ENCODE results near the gene IRGC. TPM values are rescaled to one million over a fixed set of nuclear protein-coding genes. Genes with fewer than 3 reads are reported as not detected.

Gene IRGC
- total and polyA plus RNA-seq, 7 donors, result not detected

GRCh38 chr19:43705729-43706128, 10.1 kb upstream of the IRGC start:
- H3K27me3 ChIP-seq (ENCODE audit: insufficient read depth in 3 of 3, low read length in 2 of 3), result no peaks in the 10 kb centered on the region
- no peak for ATAC-seq
- intact Hi-C loops (cut with DNase I), result no loop called here
- 69 to 83% (median 81%) methylated on average over 6 of the region's 6 CpGs for WGBS, 3 donors
- DNase-seq, result no peak
- H3K4me3 ChIP-seq, result no peak overlapping the region
- no peaks in the 10 kb centered on the region for H3K36me3 ChIP-seq (ENCODE audit: insufficient read depth in 1 of 2, low read depth in 1 of 2)
- TF ChIP-seq CTCF (IDR thresholded peaks at IDR 0.05), result no peak
- peaks cover 11% of the 10 kb centered on the region for H3K9me3 ChIP-seq
- no peaks in the 10 kb centered on the region for H3K4me1 ChIP-seq
- no peak overlapping the region for H3K27ac ChIP-seq

- Histone ChIP-seq H3K9me3 (peaks cover 11% of the 10 kb centered on the region), H3K27me3 (ENCODE audit: insufficient read depth in 3 of 3, low read length in 2 of 3) (no peaks in the 10 kb centered on the region), H3K4me1 (no peaks in the 10 kb centered on the region), H3K4me3 (no peak overlapping the region), H3K27ac (no peak overlapping the region), H3K36me3 (ENCODE audit: insufficient read depth in 1 of 2, low read depth in 1 of 2) (no peaks in the 10 kb centered on the region)
- intact Hi-C loops (cut with DNase I), result no loop called here
- DNase-seq (no peak), ATAC-seq (no peak)
- no peak for TF ChIP-seq CTCF (IDR thresholded peaks at IDR 0.05)
- 71 to 84% (median 79%) methylated on average over 13 of the region's 13 CpGs for WGBS, 3 donors
Measured at GRCh38 chr19:43707158-43707712, 8.6 kb upstream of the IRGC start.

- no peak for DNase-seq
- H3K4me1 ChIP-seq, result no peaks in the 10 kb centered on the region
- H3K4me3 ChIP-seq, result no peak overlapping the region
- intact Hi-C loops (cut with DNase I), result no loop called here
- no peak for TF ChIP-seq CTCF (IDR thresholded peaks at IDR 0.05)
- no peak overlapping the region for H3K27ac ChIP-seq
- no peaks in the 10 kb centered on the region for H3K36me3 ChIP-seq (ENCODE audit: insufficient read depth in 1 of 2, low read depth in 1 of 2)
- 54 to 61% (median 56%) methylated on average over 2 of the region's 2 CpGs for WGBS, 3 donors
- H3K9me3 ChIP-seq, result peaks cover 11% of the 10 kb centered on the region
- no peak for ATAC-seq
- H3K27me3 ChIP-seq (ENCODE audit: insufficient read depth in 3 of 3, low read length in 2 of 3), result peaks cover 0 to 3% (median 0%) of the 10 kb centered on the region in 3 donors
Measured at GRCh38 chr19:43708716-43709115, 7.2 kb upstream of the IRGC start.

- H3K27me3 ChIP-seq (ENCODE audit: insufficient read depth in 3 of 3, low read length in 2 of 3), result peaks cover 0 to 3% (median 0%) of the 10 kb centered on the region in 3 donors
- H3K9me3 ChIP-seq, result peaks cover 11% of the 10 kb centered on the region
- no peak for TF ChIP-seq CTCF (IDR thresholded peaks at IDR 0.05)
- no peaks in the 10 kb centered on the region for H3K4me1 ChIP-seq
- intact Hi-C loops (cut with DNase I), result no loop called here
- H3K36me3 ChIP-seq (ENCODE audit: insufficient read depth in 1 of 2, low read depth in 1 of 2), result no peaks in the 10 kb centered on the region
- no peak overlapping the region for H3K4me3 ChIP-seq
- ATAC-seq, result no peak
- no peak overlapping the region for H3K27ac ChIP-seq
- DNase-seq, result no peak
- 57 to 59% (median 58%) methylated on average over 12 of the region's 12 CpGs for WGBS, 3 donors
Measured at GRCh38 chr19:43711751-43712355, 4.0 kb upstream of the IRGC start.

GRCh38 chr19:43713208-43713607, 2.7 kb upstream of the IRGC start:
- no peak overlapping the region for H3K4me3 ChIP-seq
- TF ChIP-seq CTCF (IDR thresholded peaks at IDR 0.05), result no peak
- intact Hi-C loops (cut with DNase I), result no loop called here
- no peak for ATAC-seq
- H3K27ac ChIP-seq, result no peak overlapping the region
- H3K9me3 ChIP-seq, result peaks cover 8% of the 10 kb centered on the region
- H3K27me3 ChIP-seq (ENCODE audit: insufficient read depth in 3 of 3, low read length in 2 of 3), result peaks cover 0 to 3% (median 0%) of the 10 kb centered on the region in 3 donors
- WGBS, 3 donors, result 68 to 74% (median 71%) methylated on average over 3 of the region's 3 CpGs
- no peak for DNase-seq
- H3K4me1 ChIP-seq, result no peaks in the 10 kb centered on the region
- H3K36me3 ChIP-seq (ENCODE audit: insufficient read depth in 1 of 2, low read depth in 1 of 2), result no peaks in the 10 kb centered on the region
